PC-9 (cell line): ENCODE results near the gene GMDS. TPM values are rescaled to one million over a fixed set of nuclear protein-coding genes. Genes with fewer than 3 reads are reported as not detected.

Source experiments
- BruUV-seq: library from RNA; stranded (reverse); fragments of 400-500 nt; replicated peaks from 2 replicates; lab custom pipeline; 2021; lab: Mats Ljungman, UMichigan
- CTCF ChIA-PET: fragments of 300-600 bp; sonication (Branson Sonifier 250); formaldehyde crosslinking; loops from one replicate; lab custom pipeline; 2022; ENCODE audit warnings: antibody characterized with exemption; lab: Charles Lee
- POLR2A ChIA-PET: fragments of 300-600 bp; sonication (Branson Sonifier 250); formaldehyde crosslinking; loops from one replicate; lab custom pipeline; 2022; ENCODE audit warnings: antibody characterized with exemption; ENCODE audit not compliant: unreplicated experiment; lab: Charles Lee
- DNase-seq, 2 experiments: peaks; one replicate each; pipeline versions ENCODE4 v3.0.0 to v3.0.0-alpha.2; 2015 to 2022; ENCODE audit warnings: mixed read lengths in 1 of 2
- H2AFZ ChIP-seq: fragments of 200-600 bp; sonication (generic); 2 replicates; pipeline ENCODE4 v1.8.1; 2017; ENCODE audit warnings: antibody characterized with exemption
- H3F3A ChIP-seq: fragments of 200-600 bp; sonication (generic); 2 replicates; pipeline ENCODE4 v1.8.1; 2017; ENCODE audit warnings: antibody characterized with exemption, mild to moderate bottlenecking, low read depth; ENCODE audit not compliant: insufficient read depth
- H3K27ac ChIP-seq: fragments of 200-600 bp; sonication (generic); 2 replicates; pipeline ENCODE4 v1.6.1; 2016; ENCODE audit warnings: mixed run types
- H3K27me3 ChIP-seq: fragments of 200-600 bp; sonication (generic); 2 replicates; pipeline ENCODE4 v1.6.1; 2016; ENCODE audit warnings: low read depth, mixed run types; ENCODE audit not compliant: insufficient read depth
- H3K36me3 ChIP-seq: fragments of 200-600 bp; sonication (generic); 2 replicates; pipeline ENCODE4 v1.6.1; 2016; ENCODE audit warnings: low read depth, mixed run types
- H3K4me1 ChIP-seq: fragments of 200-600 bp; sonication (generic); replicated peaks from 2 replicates; pipeline ENCODE4 v1.6.1; 2016; ENCODE audit warnings: mixed run types; ENCODE audit not compliant: insufficient read depth
- H3K4me2 ChIP-seq: fragments of 200-600 bp; sonication (generic); 2 replicates; pipeline ENCODE4 v1.6.1; 2017; ENCODE audit warnings: mixed run types
- H3K4me3 ChIP-seq: fragments of 200-600 bp; sonication (generic); 2 replicates; pipeline ENCODE4 v1.6.1; 2016; ENCODE audit warnings: mixed run types
- H3K79me2 ChIP-seq: fragments of 200-600 bp; sonication (generic); 2 replicates; pipeline ENCODE4 v1.6.1; 2017; ENCODE audit warnings: low read depth, mixed run types
- H3K9me2 ChIP-seq: fragments of 200-600 bp; sonication (generic); 2 replicates; pipeline ENCODE4 v1.8.1; 2017; ENCODE audit warnings: mild to moderate bottlenecking; ENCODE audit not compliant: insufficient read depth
- H3K9me3 ChIP-seq: fragments of 200-600 bp; sonication (generic); 2 replicates; pipeline ENCODE4 v1.8.1; 2016; ENCODE audit warnings: low read depth; ENCODE audit not compliant: insufficient read depth
- H4K20me1 ChIP-seq: fragments of 200-600 bp; sonication (generic); 2 replicates; pipeline ENCODE4 v1.8.1; 2017; ENCODE audit not compliant: insufficient read depth
- EZH2 ChIP-seq: fragments of 200-600 bp; sonication (generic); IDR thresholded peaks from 2 replicates; pipeline ENCODE4 v1.8.0; 2017; ENCODE audit warnings: antibody characterized with exemption, low read depth
- intact Hi-C: fragments of 100-400 bp; cut with micrococcal nuclease; formaldehyde crosslinking; loops from one replicate; pipeline ENCODE4 v1.10.0; 2022; ENCODE audit not compliant: unreplicated experiment
- total RNA-seq: library from RNA; stranded (reverse); gene quantifications from 2 replicates; pipeline ENCODE4 v1.2.3, GENCODE V29; 2021
- TF ChIP-seq, protein P1 (sequence below): fragments of 200-600 bp; sonication (generic); conservative IDR thresholded peaks from 2 replicates; pipeline ENCODE4 v1.6.1; 2017; ENCODE audit warnings: mixed run types, antibody characterized with exemption, mild to moderate bottlenecking, moderate library complexity

GMDS gene
- total RNA-seq, 1 experiment from 2014 or later: 30.1 TPM

DNA sequence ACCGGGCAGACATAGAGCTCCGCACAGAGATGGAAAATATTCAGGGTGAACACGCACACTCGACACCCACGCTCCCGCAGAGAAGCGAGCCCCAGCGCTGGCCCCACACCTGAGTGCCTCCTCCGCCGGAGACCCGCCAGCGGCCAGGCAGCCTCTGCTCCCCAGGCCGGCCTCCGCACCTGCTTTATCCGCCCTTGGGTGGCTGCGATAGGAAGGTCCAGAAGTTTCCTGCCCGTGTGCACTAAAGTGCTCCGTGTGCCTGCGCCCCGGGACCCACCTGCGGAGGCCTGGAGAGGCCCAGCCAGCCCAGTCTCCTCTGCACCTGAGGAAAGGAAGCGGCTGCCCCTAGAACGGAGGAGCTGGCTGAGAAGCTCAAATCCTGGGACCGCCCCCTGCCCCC lies 646.5 kb downstream of the GMDS start:
- CTCF ChIA-PET: no interaction called here
- H3K4me1 ChIP-seq: no peaks in the 10 kb centered on the region
- POLR2A ChIA-PET: no interaction called here

DNA sequence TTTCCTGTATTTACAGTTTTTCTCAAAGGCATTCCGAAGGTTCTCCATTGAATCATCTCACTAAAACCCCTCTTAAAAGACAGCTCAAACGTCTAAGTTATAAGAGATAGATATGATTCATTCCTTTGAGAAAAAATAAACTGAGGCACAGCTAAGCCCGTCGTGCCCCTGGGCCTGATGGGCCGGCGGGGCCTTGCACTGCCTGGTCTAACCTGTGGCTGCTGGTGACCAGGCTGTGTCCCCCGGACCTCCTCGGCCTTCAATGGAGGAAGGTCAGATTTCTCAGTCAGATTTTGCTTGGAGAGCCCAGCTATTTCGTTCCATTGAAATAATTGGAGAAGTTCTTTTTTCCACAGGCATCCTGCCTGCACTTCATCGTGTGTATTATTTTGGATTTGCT lies 647.0 kb downstream of the GMDS start:
- POLR2A ChIA-PET: interaction anchor here (0.6 kb wide), 1 partner anchor 13 kb away, joined by 3 read pairs; no protein-coding TSS in a partner anchor
- no peak for TF ChIP-seq EZH2
- TF ChIP-seq, protein P1, sequence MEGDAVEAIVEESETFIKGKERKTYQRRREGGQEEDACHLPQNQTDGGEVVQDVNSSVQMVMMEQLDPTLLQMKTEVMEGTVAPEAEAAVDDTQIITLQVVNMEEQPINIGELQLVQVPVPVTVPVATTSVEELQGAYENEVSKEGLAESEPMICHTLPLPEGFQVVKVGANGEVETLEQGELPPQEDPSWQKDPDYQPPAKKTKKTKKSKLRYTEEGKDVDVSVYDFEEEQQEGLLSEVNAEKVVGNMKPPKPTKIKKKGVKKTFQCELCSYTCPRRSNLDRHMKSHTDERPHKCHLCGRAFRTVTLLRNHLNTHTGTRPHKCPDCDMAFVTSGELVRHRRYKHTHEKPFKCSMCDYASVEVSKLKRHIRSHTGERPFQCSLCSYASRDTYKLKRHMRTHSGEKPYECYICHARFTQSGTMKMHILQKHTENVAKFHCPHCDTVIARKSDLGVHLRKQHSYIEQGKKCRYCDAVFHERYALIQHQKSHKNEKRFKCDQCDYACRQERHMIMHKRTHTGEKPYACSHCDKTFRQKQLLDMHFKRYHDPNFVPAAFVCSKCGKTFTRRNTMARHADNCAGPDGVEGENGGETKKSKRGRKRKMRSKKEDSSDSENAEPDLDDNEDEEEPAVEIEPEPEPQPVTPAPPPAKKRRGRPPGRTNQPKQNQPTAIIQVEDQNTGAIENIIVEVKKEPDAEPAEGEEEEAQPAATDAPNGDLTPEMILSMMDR: no peak
- no peaks in the 10 kb centered on the region for H3K27me3 ChIP-seq
- H2AFZ ChIP-seq: no peak overlapping the region
- H3K9me3 ChIP-seq: no peaks in the 10 kb centered on the region
- H3K36me3 ChIP-seq: no peaks in the 10 kb centered on the region
- no peaks in the 10 kb centered on the region for H3K79me2 ChIP-seq
- no peaks in the 10 kb centered on the region for H3F3A ChIP-seq
- intact Hi-C loops: loop anchor here (10.0 kb wide), 1 partner anchor 1166 kb away; the partner anchor contains the start of gene WRNIP1
- no peak overlapping the region for H3K4me2 ChIP-seq
- H3K4me3 ChIP-seq: no peak overlapping the region
- H3K9me2 ChIP-seq: no peaks in the 10 kb centered on the region
- no peaks in the 10 kb centered on the region for H3K4me1 ChIP-seq
- BruUV-seq: no TSS peak
- H3K27ac ChIP-seq: no peak overlapping the region
- DNase-seq: no peak
- no peaks in the 10 kb centered on the region for H4K20me1 ChIP-seq
- CTCF ChIA-PET: interaction anchor here (0.5 to 0.6 kb wide), 2 partner anchors 1036 to 1441 kb away, joined by 3 read pairs; no protein-coding TSS in a partner anchor

More for the DNA sequence above, 646.5 kb downstream of the GMDS start:
- DNase-seq: no peak
- Histone ChIP-seq H4K20me1 (no peaks in the 10 kb centered on the region), H3K4me3 (no peak overlapping the region), H3K4me2 (no peak overlapping the region), H3F3A (no peaks in the 10 kb centered on the region), H3K79me2 (no peaks in the 10 kb centered on the region), H3K27ac (no peak overlapping the region), H3K9me3 (no peaks in the 10 kb centered on the region), H2AFZ (no peak overlapping the region), H3K27me3 (no peaks in the 10 kb centered on the region), H3K9me2 (no peaks in the 10 kb centered on the region), H3K36me3 (no peaks in the 10 kb centered on the region)
- TF ChIP-seq, protein P1: no peak
- no peak for TF ChIP-seq EZH2
- no TSS peak for BruUV-seq
- intact Hi-C loops: loop anchor here (10.0 kb wide), 1 partner anchor 1166 kb away; the partner anchor contains the start of gene WRNIP1

DNA sequence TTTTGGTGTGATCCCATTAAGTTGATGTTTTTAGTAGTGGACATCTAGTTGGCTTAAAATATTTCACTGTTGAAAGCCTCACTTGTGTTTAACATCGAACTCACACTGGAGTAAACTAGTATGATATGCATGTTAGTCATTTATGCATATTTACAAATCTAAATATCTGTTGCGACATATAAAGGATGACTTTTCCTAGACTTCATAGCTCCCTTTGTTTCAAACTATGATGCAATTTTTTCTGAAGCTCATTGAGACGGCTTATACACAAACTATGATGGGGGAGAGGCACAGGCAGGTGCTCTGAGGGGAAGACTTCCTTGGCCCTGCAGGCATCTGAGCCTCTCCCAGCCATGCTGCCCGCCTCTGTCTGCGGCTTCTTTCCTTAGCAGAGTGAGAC lies 647.5 kb downstream of the GMDS start:
- Histone ChIP-seq H3K9me2 (no peaks in the 10 kb centered on the region), H3K36me3 (no peaks in the 10 kb centered on the region), H3K27ac (no peak overlapping the region), H3K4me3 (no peak overlapping the region), H2AFZ (no peak overlapping the region), H3K4me1 (no peaks in the 10 kb centered on the region), H3K27me3 (no peaks in the 10 kb centered on the region), H3K79me2 (no peaks in the 10 kb centered on the region), H3K9me3 (no peaks in the 10 kb centered on the region), H3K4me2 (no peak overlapping the region), H3F3A (no peaks in the 10 kb centered on the region), H4K20me1 (no peaks in the 10 kb centered on the region)
- ChIA-PET CTCF (interaction anchor here (0.5 to 0.6 kb wide), 3 partner anchors 14 to 1441 kb away, joined by 3 read pairs; no protein-coding TSS in a partner anchor), POLR2A (interaction anchor here (0.6 kb wide), 2 partner anchors 13 to 834 kb away, joined by 3 to 4 read pairs; no protein-coding TSS in a partner anchor)
- DNase-seq: peak in 1 of 2 experiments; percentile 79
- TF ChIP-seq, protein P1: no peak
- no peak for TF ChIP-seq EZH2
- intact Hi-C loops: loop anchor here (2.0 to 10.0 kb wide), 6 partner anchors 507 to 1167 kb away; partner anchors contain the start of gene WRNIP1
- BruUV-seq: no TSS peak
